Measurements from ENCODE around the gene ITGB1BP2.

DNA sequence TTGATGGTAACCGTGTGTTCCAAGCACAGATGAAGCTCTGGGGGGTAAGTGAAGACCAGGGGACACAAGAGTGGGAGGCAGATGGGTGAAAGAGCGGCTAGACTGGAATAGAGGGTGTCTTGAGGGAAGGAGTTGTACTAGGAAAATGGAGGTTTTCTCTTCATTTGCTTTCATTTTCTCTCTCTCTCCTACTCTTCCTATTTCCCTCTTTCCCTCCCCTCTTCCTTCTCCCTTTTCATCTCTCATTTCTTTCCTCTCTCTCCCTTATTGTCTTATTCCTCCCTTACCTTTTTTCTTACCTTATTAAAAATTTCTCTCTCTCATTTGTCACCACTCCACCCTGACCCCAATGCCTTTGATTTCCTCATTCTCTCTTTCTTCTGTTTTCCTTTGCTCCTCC is 3.0 kb downstream of the ITGB1BP2 start:
- no peak for TF ChIP-seq JUN (IDR thresholded peaks at IDR 0.05; ENCODE audit: borderline replicate concordance, insufficient read depth, insufficient read length, low read depth)
- TF ChIP-seq POLR2A (IDR thresholded peaks at IDR 0.05; ENCODE audit: low read depth, low read length) = no peak
- TF ChIP-seq, protein P1, sequence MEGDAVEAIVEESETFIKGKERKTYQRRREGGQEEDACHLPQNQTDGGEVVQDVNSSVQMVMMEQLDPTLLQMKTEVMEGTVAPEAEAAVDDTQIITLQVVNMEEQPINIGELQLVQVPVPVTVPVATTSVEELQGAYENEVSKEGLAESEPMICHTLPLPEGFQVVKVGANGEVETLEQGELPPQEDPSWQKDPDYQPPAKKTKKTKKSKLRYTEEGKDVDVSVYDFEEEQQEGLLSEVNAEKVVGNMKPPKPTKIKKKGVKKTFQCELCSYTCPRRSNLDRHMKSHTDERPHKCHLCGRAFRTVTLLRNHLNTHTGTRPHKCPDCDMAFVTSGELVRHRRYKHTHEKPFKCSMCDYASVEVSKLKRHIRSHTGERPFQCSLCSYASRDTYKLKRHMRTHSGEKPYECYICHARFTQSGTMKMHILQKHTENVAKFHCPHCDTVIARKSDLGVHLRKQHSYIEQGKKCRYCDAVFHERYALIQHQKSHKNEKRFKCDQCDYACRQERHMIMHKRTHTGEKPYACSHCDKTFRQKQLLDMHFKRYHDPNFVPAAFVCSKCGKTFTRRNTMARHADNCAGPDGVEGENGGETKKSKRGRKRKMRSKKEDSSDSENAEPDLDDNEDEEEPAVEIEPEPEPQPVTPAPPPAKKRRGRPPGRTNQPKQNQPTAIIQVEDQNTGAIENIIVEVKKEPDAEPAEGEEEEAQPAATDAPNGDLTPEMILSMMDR (IDR thresholded peaks at IDR 0.05; ENCODE audit: extremely low read depth in 1 of 2, insufficient read depth in 1 of 2, low read depth in 1 of 2, low read length in 2 of 2) = no peak
- TF ChIP-seq EZH2 (IDR thresholded peaks at IDR 0.05; ENCODE audit: borderline replicate concordance, low read depth, low read length, severe bottlenecking) = no peak
